Measurements from ENCODE around the gene FER.
"Not testable (repeated sequence)": the region's sequence is repeated elsewhere in the genome, so short reads cannot be mapped to it uniquely, and the experiment has no call there.

GRCh38 chr5:108794349-108794748 lies 46.7 kb downstream of the FER start:
- not testable (repeated sequence) for TF ChIP-seq CTCF (IDR thresholded peaks at IDR 0.05; ENCODE audit: low read length); EZH2 (IDR thresholded peaks at IDR 0.05; ENCODE audit: borderline replicate concordance, low read length)
